Tibial nerve (tissue), 4 donors: ENCODE measurements around the gene ALDH3A1.

Experiments
- EP300 ChIP-seq, 2 donors: sonication (generic); formaldehyde crosslinking; IDR thresholded peaks; one replicate each; pipeline ENCODE4 v1.6.1; 2017; ENCODE audit warnings: antibody characterized with exemption in 2 of 2, mild to moderate bottlenecking in 1 of 2
- TF ChIP-seq, protein P1 (sequence below), 5 experiments: fragments of 200-600 bp in 3 of 5; fragments of 450-650 bp in 2 of 5; sonication (generic) in 3 of 5; IDR thresholded peaks; one replicate each; pipeline ENCODE4 v1.5.1; 2016 to 2019; ENCODE audit warnings: antibody characterized with exemption in 5 of 5, mild to moderate bottlenecking in 3 of 5, moderate library complexity in 2 of 5

GRCh38 chr17:19762515-19762961, 14.4 kb upstream of the ALDH3A1 start:
- TF ChIP-seq, protein P1, sequence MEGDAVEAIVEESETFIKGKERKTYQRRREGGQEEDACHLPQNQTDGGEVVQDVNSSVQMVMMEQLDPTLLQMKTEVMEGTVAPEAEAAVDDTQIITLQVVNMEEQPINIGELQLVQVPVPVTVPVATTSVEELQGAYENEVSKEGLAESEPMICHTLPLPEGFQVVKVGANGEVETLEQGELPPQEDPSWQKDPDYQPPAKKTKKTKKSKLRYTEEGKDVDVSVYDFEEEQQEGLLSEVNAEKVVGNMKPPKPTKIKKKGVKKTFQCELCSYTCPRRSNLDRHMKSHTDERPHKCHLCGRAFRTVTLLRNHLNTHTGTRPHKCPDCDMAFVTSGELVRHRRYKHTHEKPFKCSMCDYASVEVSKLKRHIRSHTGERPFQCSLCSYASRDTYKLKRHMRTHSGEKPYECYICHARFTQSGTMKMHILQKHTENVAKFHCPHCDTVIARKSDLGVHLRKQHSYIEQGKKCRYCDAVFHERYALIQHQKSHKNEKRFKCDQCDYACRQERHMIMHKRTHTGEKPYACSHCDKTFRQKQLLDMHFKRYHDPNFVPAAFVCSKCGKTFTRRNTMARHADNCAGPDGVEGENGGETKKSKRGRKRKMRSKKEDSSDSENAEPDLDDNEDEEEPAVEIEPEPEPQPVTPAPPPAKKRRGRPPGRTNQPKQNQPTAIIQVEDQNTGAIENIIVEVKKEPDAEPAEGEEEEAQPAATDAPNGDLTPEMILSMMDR (IDR thresholded peaks at IDR 0.05), result peak; percentile 60 to 90 (median 78)
- TF ChIP-seq EP300 (IDR thresholded peaks at IDR 0.05), result no peak
